HG02588 (cell line): ENCODE results near the gene AAGAB.
"Not testable (repeated sequence)": the region's sequence is repeated elsewhere in the genome, so short reads cannot be mapped to it uniquely, and the experiment has no call there.

Experiments
- ATAC-seq: cut with Tn5 transposase; IDR thresholded peaks from one replicate; pipeline ENCODE4 v1.9.1; 2021; ENCODE audit warnings: mild to moderate bottlenecking, moderate library complexity; ENCODE audit not compliant: unreplicated experiment

Gene AAGAB, protein sequence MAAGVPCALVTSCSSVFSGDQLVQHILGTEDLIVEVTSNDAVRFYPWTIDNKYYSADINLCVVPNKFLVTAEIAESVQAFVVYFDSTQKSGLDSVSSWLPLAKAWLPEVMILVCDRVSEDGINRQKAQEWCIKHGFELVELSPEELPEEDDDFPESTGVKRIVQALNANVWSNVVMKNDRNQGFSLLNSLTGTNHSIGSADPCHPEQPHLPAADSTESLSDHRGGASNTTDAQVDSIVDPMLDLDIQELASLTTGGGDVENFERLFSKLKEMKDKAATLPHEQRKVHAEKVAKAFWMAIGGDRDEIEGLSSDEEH

DNA sequence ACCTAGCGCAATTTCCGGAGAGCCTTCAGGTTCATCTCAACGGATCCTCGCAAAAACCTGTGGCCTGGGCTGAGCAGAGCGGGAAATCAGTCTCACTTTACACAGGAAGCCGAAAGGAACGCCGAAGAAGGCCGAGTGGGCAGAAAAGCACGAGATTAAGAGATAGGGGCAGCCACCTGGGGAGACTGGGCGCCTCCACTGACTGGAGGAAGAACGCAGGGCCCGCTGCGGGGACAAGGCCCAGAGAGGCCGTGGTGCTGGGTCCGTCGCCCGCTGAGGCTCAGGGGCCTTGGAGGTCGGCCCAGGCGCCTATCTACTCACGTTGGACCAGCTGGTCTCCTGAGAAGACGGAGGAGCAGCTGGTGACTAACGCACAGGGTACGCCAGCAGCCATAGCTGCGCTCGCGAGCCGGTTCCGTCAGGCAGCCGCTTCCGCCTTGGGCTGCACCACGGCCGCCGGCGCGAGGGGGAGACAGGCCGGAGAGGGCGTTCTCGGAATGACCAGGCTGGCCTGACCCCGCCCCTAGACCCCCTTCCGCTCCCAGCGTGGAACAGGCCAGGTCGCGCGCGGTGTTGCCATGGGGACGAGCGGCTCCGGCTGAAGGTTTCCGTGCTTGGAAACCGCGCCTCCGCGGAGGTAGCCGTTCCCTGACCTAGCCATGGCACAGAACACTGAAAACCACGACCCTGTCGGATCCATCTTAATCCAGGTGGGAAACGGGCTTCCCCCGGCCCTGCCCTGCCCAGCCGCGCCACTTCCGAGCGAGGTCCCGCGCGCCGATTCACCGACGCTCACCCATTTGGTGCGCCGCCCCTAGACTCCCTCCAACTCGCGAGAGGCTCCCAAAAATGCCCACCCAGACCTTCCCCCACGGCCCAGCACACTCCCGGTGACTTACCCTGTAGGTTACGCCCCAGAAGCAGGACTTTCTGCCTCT lies at the start of gene AAGAB, which contains the start of gene IQCH:
Gene AAGAB (minus strand): TSS at position 424 of the 938 bp plus-strand sequence. CDS start 30 bp downstream, at position 394.
Gene IQCH (plus strand): TSS at position 549 of the 938 bp plus-strand sequence. CDS start 111 bp downstream, at position 660.
- peak; percentile 95 for ATAC-seq

DNA sequence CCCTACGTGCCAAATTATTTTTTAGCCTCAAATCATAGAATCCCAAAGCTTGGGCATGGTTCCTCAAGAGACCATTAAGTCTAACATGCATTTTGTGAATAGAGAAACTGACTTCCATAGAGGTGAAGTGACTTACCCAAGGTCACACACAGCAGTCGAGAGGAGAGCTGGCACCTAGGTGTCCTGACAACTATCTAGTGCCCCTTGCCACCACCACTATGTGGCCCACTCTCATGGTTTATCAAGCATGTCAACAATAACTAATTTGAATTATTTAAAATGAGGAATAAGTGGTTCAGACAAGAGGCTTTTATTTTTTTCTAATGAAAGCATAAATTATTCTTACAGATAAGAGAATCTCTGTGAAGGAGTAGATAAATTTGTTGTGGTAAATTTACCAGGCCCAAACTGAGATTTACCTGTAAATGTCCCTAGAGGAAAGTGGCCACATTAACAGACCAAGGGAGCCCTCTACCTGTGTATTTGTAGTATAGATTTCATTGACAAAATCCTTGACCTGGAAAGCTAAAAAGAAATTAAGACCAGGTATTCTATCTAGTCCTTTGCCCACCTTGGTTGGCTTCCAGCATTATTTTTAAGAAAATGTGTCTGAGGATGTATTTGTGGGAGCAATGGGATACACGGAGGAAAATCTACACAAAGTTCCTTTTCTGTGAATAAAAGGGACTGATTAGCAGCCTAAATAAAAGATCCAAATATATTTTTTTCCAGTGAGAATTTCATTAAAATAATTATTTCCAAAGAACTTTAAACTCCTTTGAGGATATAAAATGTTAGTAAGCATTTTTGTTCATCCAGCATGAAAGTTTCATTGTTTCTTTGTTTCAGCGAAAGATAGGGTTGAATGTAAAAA lies 49.3 kb upstream of the AAGAB start:
- ATAC-seq = no peak

DNA sequence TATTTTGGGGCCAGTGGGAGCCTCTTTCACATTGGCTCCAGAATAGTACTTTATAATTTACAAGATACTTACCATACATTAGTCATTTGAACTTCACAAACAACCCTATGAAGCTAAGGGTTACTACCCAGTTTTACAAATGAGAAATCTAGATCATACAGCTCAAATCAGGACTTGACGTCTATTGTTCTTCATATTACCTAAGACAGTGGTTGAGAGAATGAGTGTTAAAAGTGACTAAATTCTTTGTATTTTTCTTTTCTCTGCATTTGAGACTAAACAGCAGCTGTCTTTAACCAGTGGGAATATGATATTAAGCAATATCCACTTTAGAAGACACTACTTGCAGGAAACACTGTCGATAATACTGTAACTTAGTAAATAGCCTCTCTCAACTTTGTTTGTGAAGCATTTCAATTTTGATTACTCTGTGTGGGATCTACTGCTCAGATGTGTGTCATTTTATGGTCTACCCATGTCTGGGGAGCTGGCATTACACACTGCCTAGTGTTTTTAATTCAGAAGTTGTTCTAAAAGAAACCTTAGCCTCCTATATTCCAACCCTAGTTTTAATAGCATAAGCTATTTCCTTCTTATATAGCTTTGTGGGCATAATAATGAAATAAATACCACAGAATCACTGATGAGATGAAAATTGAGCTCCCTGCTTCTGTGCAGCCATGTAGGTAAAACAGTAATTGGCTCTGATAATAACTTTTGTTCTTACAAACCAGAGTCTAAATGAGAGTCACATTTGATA lies 46.0 kb upstream of the AAGAB start:
- no peak for ATAC-seq

DNA sequence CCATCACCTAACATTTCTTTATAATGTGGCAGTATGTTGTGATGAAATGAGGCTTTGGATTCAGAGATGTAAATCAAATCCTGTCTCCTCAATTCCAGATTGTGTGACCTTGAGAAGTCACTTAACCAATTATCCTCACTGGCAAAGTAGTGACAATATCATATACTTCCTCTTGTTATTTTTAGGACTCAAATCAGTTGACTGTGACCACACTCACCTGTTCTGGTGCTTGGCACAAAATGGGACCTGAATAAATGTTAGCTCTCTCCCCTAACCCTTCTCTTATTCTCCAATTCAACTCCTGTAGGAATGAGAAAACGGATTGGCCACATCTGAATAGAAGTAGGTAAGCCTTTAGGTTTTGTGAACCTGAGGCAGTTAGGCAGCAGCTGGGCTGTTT lies 42.2 kb upstream of the AAGAB start:
- no peak for ATAC-seq

DNA sequence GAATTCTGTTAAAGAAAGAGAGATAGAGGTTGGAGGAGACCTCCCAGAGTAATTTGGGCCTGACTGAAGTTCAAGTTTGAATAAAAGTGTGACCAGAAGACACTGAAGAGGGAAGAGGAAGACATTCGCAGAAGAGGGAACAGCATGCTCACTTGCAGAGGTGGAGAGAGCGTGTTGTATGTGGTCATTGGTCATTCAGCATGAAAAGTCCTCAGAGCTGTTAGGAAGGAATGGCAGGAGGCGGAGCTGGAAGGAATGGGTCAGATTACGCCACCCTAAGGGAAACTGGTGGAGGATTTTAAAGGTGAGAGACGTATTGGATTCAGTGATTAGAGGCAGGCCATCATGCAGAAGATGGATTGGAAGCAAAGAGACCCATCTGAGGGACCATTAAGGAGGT lies 41.7 kb upstream of the AAGAB start:
- no peak for ATAC-seq

DNA sequence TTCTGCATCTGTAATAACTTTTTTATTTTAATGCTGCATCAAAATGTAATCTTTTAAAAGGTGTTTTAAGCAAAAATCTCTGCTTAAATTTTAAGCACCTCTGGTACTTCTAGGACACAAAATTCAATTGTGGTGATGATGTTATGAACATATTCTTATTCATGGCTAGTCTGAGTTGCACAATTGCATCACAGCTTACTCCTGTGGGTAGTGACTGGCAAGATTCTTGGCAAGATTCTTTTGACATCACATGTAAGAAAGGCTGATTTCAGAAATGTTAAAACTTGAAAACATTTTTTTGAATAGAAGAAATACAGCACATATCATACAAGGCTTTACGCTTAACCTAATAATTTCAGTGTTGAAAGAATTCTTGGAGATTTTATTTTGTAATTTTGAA lies 35.9 kb upstream of the AAGAB start:
- ATAC-seq = no peak

DNA sequence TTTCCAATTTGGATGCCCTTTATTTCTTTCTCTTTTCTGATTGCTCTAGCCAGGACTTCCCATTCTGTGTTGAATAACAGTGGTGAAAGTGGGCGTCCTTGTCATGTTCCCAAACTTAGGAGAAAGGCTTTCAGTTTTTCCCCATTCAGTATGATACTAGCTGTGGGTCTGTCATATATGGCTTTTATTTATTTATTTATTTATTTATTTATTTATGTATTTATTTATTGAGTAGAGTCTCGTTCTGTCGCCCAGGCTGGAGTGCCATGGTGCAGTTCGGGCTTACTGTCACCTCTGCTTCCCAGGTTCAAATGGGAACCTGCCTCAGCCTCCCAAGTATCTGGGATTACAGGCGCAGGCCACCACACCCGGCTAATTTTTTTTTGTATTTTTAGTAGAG lies 31.9 kb upstream of the AAGAB start:
- ATAC-seq = not testable (repeated sequence)

DNA sequence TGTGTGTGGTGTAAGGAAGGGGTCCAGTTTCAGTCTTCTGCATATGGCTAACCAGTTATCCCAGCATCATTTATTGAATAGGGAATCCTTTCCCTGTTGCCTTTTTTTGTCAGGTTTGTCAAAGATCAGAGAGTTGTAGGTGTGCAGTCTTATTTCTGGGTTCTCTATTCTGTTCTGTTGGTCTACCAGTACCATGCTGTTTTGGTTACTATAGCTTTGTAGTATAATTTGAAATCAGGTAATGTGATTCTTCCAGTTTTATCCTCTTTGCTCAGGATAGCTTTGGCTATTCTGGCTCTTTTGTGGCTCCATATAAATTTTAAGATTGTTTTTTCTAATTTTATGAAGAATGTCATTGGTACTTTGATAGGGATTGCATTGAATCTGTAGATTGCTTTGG lies 31.2 kb upstream of the AAGAB start:
- ATAC-seq = not testable (repeated sequence)

DNA sequence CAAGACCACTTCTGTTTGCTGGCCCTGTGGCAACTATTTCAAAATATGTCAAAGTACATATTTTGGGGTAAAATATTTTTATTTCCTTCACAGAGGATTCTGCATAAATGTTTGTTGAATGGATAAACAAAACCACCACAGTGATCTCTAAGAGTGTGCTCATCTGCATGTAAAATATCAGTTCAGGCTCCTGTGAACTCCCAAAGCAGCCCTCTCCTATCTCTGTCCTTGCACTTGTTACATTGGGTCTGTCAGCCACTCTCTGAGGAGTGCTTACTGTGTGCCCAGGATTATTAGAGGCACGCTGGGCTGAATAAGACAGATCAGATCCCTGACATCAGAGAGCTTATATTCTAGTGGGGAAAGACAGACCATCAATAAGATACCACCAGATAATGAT lies 27.3 kb upstream of the AAGAB start:
- no peak for ATAC-seq

DNA sequence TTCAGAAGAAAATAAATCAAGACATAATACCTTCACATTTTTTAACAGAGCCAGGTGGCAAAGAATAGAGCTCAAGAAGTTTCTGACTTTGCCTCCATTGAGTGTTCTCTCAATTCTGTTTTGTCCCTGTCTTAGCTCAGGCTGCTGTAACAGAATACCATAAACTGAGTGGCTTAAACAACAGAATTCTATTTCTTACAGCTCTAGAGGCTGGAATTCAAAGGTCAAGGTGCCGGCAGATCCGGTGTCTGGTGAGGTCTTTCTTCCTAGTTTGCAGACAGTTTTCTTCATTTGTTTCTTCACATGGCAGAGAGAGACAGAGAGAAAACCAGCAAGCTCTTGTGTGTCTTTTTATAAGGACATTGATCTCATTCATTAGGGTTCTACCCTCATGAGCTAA lies 25.8 kb upstream of the AAGAB start:
- ATAC-seq = no peak

DNA sequence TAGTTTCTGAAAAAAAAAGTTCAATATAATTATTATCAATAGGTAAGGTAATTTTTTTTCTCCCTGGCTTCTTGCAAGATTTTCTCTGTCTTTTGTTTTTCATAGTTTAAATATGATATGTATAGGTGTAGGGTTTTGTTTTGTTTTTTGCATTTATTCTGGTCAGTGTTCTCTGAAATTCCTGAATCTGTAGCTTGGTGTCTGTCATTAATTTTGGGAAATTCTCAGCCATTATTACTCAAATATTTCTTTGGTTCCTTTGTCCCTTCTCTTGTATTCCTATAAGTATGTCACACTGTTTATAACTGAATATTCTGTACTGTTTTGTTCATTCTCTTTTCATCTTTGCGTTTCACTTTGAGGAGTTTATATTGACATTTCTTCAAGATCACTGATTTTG lies 22.2 kb upstream of the AAGAB start:
- no peak for ATAC-seq

DNA sequence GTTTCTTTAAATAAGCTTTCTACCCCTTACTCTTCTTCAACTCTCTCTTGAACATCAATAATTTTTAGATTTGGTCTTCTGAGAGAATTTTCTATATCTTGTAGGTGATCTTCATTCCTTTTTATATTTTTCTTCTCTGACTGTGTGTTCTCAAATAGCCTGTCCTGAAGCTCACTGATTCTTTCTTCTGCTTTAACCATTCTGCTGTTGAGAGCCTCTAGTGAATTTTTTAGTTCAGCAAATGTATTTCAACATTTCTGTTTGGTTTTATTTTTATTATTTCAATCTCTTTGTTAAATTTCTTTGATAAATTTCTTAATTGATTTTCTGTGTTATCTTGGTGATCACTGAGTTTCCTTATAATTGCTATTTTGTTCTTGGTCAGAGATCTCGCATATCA lies 19.8 kb upstream of the AAGAB start:
- ATAC-seq = no peak

DNA sequence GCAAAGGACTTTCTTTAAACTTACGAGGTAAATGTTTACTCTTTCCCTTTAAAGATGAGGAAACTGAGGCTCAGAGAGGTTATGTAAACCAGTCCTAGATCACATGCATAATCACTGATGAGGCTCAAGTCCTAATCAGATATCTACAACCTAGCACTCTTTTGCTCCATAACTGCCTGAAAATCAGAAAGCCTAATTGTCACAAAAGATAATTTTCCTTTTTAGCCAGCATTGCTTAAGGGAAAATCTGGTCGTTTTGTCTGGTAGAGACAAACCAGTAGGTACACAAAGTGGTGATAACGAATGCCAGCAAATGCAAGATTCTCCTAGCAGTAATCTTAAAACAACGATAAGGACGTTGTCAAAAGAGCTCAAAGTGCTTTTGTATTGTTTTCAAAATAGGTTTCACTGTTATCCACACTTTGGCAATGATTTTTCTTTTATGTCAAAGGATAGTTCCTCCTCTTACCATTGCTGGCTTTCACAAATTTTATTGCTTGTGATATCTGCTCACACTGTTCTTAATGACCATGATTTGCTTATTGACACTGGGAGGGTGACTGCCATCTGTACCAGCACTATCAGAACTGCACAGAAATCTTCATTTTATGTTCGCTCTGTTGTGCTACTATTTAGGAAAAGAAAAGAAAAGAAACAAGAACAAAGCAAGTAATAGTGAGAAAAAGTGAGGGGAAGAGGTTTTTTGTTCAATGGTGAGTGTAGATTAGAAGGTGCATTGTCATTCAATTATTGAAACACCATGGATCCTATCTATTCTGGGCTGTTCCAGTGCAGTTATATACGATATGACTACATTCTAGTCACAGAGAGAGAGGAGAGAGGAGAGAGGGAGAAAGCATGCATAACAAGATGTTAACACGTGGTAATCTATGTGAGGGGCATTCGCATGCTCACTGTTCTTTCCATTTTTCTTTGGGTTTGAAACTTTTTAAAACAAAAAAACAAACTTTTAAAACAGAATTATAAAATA lies 13.8 kb upstream of the AAGAB start:
- no peak for ATAC-seq

DNA sequence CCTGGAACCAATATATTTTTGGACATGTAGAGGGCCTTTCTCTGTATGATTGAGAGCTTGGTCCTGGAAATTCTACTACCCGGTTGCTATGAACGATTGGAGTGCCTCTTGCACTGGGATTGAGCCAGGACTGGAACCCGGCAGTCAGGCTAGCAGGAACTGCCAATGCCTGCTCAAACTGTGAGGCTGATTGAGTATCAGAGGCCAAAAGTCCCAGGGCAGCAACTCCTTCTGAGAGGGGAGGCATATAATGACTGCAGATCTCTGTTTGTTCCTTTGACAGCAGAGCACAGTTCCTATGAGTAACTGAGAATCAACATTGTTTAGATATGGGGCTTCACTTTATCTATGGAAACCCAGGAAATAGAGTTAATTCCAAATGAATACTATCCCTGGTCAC lies 13.0 kb upstream of the AAGAB start:
- ATAC-seq = no peak

DNA sequence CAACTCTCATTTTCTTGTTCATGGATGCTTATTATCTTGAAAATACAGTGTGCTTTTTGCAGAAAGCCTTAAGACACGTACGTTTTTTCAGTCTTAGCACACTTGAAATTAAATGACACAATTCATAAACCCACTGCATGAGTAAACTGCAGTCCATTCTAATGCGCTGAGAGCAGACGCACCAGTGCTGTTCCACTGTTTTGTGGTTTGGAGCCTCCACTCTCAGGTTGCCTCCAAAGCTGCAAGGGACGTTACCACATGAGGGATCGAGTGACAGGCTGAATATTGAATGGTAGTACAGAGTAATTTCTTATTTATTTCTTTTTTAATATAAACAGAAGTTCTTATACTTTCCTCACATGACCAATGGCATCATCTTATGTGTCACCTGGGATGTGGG lies 12.4 kb upstream of the AAGAB start:
- no peak for ATAC-seq

DNA sequence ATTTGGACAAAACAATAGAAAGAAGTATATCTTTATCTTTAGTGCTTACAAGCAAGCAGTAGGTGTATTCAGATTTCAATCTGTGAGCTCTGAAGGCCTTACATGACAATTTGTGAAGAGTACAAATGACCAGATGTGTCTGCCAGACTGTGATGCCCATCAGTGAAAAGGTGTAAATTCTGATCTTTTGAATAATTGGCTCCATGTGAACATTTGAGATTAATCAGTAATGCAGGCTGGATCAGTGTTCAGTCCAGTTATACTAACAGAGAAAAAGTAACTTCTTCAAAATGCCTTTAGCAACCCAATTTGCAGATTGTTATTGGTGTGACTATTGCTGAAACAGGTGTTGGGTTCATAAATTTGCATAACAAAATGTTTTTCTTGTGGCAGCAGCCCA lies 5.3 kb upstream of the AAGAB start:
- no peak for ATAC-seq

DNA sequence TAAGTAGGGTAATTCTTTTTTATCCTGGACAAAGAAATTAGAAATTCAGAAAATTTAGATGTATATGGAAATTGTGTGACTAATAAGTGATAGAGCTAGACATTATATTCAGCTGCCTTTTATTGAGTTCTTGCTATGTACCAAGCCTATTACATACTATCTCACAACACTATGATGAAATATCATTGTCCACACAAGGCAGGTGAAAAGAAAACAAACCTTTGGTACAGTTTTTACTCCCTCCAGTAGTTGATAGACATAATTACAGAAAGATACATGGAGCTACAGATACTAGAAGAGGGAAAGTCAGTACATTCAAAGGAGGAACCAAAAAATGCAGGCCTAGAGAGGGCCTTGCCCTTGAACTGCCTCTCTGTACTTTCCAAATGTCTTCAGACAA lies 4.9 kb upstream of the AAGAB start:
- ATAC-seq = no peak

DNA sequence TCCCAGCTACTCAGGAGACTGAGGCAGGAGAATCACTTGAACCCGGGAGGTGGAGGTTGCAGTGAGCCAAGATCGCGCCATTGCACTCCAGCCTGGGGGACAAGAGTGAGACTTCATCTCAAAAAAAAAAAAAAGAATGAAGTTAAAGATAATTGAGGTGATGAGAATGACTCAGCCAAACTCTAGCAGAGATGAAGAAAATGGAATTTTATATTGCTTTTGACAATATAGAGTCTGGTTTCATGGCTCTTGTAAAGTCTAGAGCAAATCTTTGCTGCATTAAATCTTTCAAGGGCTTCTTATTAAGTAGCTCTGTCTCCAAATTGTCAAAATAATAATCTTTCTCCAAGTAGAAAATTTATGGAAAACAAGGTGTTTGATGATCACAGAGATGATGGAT lies 4.0 kb upstream of the AAGAB start:
- not testable (repeated sequence) for ATAC-seq

DNA sequence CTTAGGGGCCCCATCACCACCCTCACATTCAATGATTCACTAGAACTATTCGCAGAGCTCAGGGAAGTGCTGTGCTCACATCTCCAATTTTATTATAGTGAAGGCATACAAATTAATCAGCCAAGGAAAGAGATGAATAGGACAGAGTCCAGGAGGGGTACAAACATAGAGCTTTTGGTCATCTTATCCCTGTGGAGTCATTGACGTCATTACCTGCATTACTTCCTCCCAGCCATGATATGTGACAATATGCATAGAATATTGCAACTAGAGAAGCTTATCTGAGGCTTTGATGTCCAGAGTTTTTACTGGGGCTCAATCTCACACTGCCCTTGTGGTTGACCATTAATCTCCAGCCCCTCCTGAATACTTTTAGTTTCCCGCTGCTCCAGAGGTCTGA lies 1.6 kb upstream of the AAGAB start:
- ATAC-seq = no peak
